Testis (tissue), 3 donors: Measurements from ENCODE around the gene BRD3OS. TPM values are rescaled to one million over a fixed set of nuclear protein-coding genes. Genes with fewer than 3 reads are reported as not detected.

Experiments
- DNase-seq: peaks from one replicate; pipeline ENCODE4 v3.0.0-alpha.2; 2019
- H3K27ac ChIP-seq, 2 donors: fragments of 200-600 bp; sonication (generic); one replicate each; pipeline ENCODE4 v1.5.1; 2019
- H3K27me3 ChIP-seq: fragments of 200-600 bp; sonication (generic); one replicate; pipeline ENCODE4 v1.5.1; 2019
- H3K36me3 ChIP-seq: fragments of 200-600 bp; sonication (generic); one replicate; pipeline ENCODE4 v1.5.1; 2017; ENCODE audit warnings: low read depth; ENCODE audit errors: missing control alignments
- H3K4me1 ChIP-seq: fragments of 200-600 bp; sonication (generic); one replicate; pipeline ENCODE4 v1.5.1; 2019
- H3K4me3 ChIP-seq, 2 donors: fragments of 200-600 bp; sonication (generic); one replicate each; pipeline ENCODE4 v1.5.1; 2017 to 2019
- H3K9me3 ChIP-seq: fragments of 200-600 bp; sonication (generic); one replicate; pipeline ENCODE4 v1.5.1; 2017
- CTCF ChIP-seq, 3 experiments: fragments of 450-650 bp in 2 of 3; fragments of 200-600 bp in 1 of 3; sonication (generic) in 1 of 3; IDR thresholded peaks; one replicate each; pipeline ENCODE4 v1.5.1; 2016 to 2019; ENCODE audit warnings: antibody characterized with exemption in 3 of 3, mild to moderate bottlenecking in 2 of 3, moderate library complexity in 1 of 3
- POLR2A ChIP-seq: fragments of 450-650 bp; IDR thresholded peaks from one replicate; pipeline ENCODE4 v1.6.1; 2017; ENCODE audit warnings: antibody characterized with exemption, mild to moderate bottlenecking, moderate library complexity
- WGBS, 2 donors: methylation state at CpG; one replicate each; pipeline ENCODE4 v1.1.5; 2018; 5-methylcytosine and 5-hydroxymethylcytosine counted together
- intact Hi-C: fragments of 100-400 bp; cut with DNase I; formaldehyde crosslinking; loops from one replicate; pipeline ENCODE4 v1.15.1; 2023; ENCODE audit warnings: low total_unique reads
- polyA plus RNA-seq: library from polyadenylated mRNA; stranded (reverse); fragments of 350-450 nt; fragmentation: Illumina TruSeq; extraction: RNeasy Lipid Tissue Mini Kit (QIAGEN cat#74804); gene quantifications from one replicate; pipeline ENCODE4 v1.2.3, GENCODE V29; 2014; ENCODE audit warnings: low read depth, low replicate concordance; ENCODE audit not compliant: insufficient read depth
- total RNA-seq, 2 donors: library from RNA; depleted of rRNA; stranded (reverse); fragments of >200 nt; gene quantifications; one replicate each; pipeline ENCODE4 v1.2.3, GENCODE V29; 2016

Gene BRD3OS
- total and polyA plus RNA-seq, 3 donors from 2014 or later: 18.9 to 29.5 (median 19.0) TPM

GRCh38 chr9:133979921-133980863 lies 45.1 kb upstream of the BRD3OS start:
- Histone ChIP-seq H3K27ac (no peak overlapping the region), H3K4me3 (no peak overlapping the region)
- WGBS, 2 donors: 83 to 86% methylated on average over 11 to 22 of the region's 22 CpGs

GRCh38 chr9:133980864-133981588 lies 44.3 kb upstream of the BRD3OS start:
- intact Hi-C loops: no loop called here
- Histone ChIP-seq H3K4me3 (no peak overlapping the region), H3K27me3 (no peaks in the 10 kb centered on the region), H3K27ac (no peak overlapping the region), H3K4me1 (no peaks in the 10 kb centered on the region), H3K9me3 (no peaks in the 10 kb centered on the region), H3K36me3 (no peaks in the 10 kb centered on the region)
- WGBS, 2 donors: 84 to 91% methylated on average over 24 to 25 of the region's 25 CpGs
- TF ChIP-seq POLR2A (no peak), CTCF (IDR thresholded peaks at IDR 0.05) (no peak)
- DNase-seq: no peak

More at GRCh38 chr9:133979921-133980863, 45.1 kb upstream of the BRD3OS start:
- Histone ChIP-seq H3K4me1 (no peaks in the 10 kb centered on the region), H3K27me3 (no peaks in the 10 kb centered on the region), H3K9me3 (no peaks in the 10 kb centered on the region), H3K36me3 (no peaks in the 10 kb centered on the region)
- intact Hi-C loops: no loop called here
- TF ChIP-seq CTCF (IDR thresholded peaks at IDR 0.05): no peak
- no peak for TF ChIP-seq POLR2A
- DNase-seq: no peak

- no peaks in the 10 kb centered on the region for H3K27me3 ChIP-seq
- no peaks in the 10 kb centered on the region for H3K9me3 ChIP-seq
- H3K27ac ChIP-seq: no peak overlapping the region
- TF ChIP-seq POLR2A: no peak
- no peak overlapping the region for H3K4me3 ChIP-seq
- 90 to 91% methylated on average over 9 to 14 of the region's 14 CpGs for WGBS, 2 donors
- intact Hi-C loops: no loop called here
- no peaks in the 10 kb centered on the region for H3K36me3 ChIP-seq
- H3K4me1 ChIP-seq: no peaks in the 10 kb centered on the region
- DNase-seq: no peak
Measured at GRCh38 chr9:133981589-133981957, 43.7 kb upstream of the BRD3OS start.

GRCh38 chr9:133981958-133982681 lies 43.2 kb upstream of the BRD3OS start:
- Histone ChIP-seq H3K9me3 (no peaks in the 10 kb centered on the region), H3K4me1 (no peaks in the 10 kb centered on the region), H3K27me3 (no peaks in the 10 kb centered on the region), H3K36me3 (no peaks in the 10 kb centered on the region), H3K4me3 (no peak overlapping the region), H3K27ac (no peak overlapping the region)
- DNase-seq: no peak
- intact Hi-C loops: no loop called here
- TF ChIP-seq CTCF (IDR thresholded peaks at IDR 0.05) (no peak), POLR2A (no peak)
- 86 to 94% methylated on average over 28 of the region's 28 CpGs for WGBS, 2 donors
